Mucosa of descending colon (tissue), 3 donors: ENCODE data around the gene FDXR. TPM values are rescaled to one million over a fixed set of nuclear protein-coding genes. Genes with fewer than 3 reads are reported as not detected.

Source experiments
- ATAC-seq: fragments of 200-7000 bp; cut with Tn5 transposase; one replicate; pipeline ENCODE4 v1.9.1; 2020; ENCODE audit warnings: mild to moderate bottlenecking, moderate library complexity
- DNase-seq, 3 donors: peaks; one replicate each; pipeline ENCODE4 v3.0.0-alpha.2; 2020
- H3K36me3 ChIP-seq: fragments of 200-600 bp; one replicate; pipeline ENCODE4 v1.8.0; 2021; ENCODE audit warnings: low read depth, mild to moderate bottlenecking
- H3K4me1 ChIP-seq: fragments of 200-600 bp; one replicate; pipeline ENCODE4 v1.8.0; 2021; ENCODE audit warnings: low read depth, mild to moderate bottlenecking
- H3K4me3 ChIP-seq: fragments of 200-600 bp; one replicate; pipeline ENCODE4 v1.8.0; 2021; ENCODE audit warnings: mild to moderate bottlenecking
- H3K9me3 ChIP-seq: fragments of 200-600 bp; one replicate; pipeline ENCODE4 v1.8.0; 2021; ENCODE audit warnings: mild to moderate bottlenecking
- CTCF ChIP-seq: fragments of 200-600 bp; IDR thresholded peaks from one replicate; pipeline ENCODE4 v1.8.0; 2022; ENCODE audit warnings: antibody characterized with exemption, mild to moderate bottlenecking
- intact Hi-C, 2 donors: fragments of 100-400 bp; cut with DNase I in 1 of 2; cut with micrococcal nuclease in 1 of 2; formaldehyde crosslinking; loops; one replicate each; pipeline versions ENCODE4 v1.11.0 to v1.11.1; 2022; cut with DNase I, micrococcal nuclease
- total RNA-seq, 3 donors: library from RNA; stranded (reverse); fragmentation: NEBNext Ultra II Directional in 2 of 3; extraction: Animal tissue kit (Norgen Biotek cat#: 25700) in 2 of 3; gene quantifications; one replicate each; pipeline versions ENCODE4 v1.2.1 to v1.2.4, GENCODE V29; 2021 to 2023
- donor health status: DM: no; HTN: no; CAD: no; lungs with moderate emphysema.
- donor health status: DM: no; HTN: no; CAD: no.
- donor health status: DM: no; HTN: yes; CAD: no.

FDXR gene
- total RNA-seq, 3 donors from 2014 or later, result 10.6 to 14.8 (median 12.0) TPM

- DNase-seq, result no peak
- intact Hi-C loops, result no loop called here
- Histone ChIP-seq H3K9me3 (no peaks in the 10 kb centered on the region), H3K4me1 (peaks cover 3% of the 10 kb centered on the region), H3K36me3 (no peaks in the 10 kb centered on the region), H3K4me3 (no peak overlapping the region)
- TF ChIP-seq CTCF, result no peak
- no peak for ATAC-seq
Measured at GRCh38 chr17:74850914-74851313, 21.9 kb downstream of the FDXR start.

- ATAC-seq, result no peak
- Histone ChIP-seq H3K9me3 (no peaks in the 10 kb centered on the region), H3K4me1 (peaks cover 3% of the 10 kb centered on the region), H3K36me3 (no peaks in the 10 kb centered on the region), H3K4me3 (no peak overlapping the region)
- no peak for TF ChIP-seq CTCF
- intact Hi-C loops, result no loop called here
- DNase-seq, result no peak
Measured at GRCh38 chr17:74850310-74850709, 22.5 kb downstream of the FDXR start.

GRCh38 chr17:74848656-74849399 is 24.0 kb downstream of the FDXR start:
- TF ChIP-seq CTCF, result no peak
- DNase-seq (no peak), ATAC-seq (no peak)
- Histone ChIP-seq H3K36me3 (no peaks in the 10 kb centered on the region), H3K9me3 (no peaks in the 10 kb centered on the region), H3K4me3 (no peak overlapping the region), H3K4me1 (peaks cover 3% of the 10 kb centered on the region)
- intact Hi-C loops, result no loop called here

- DNase-seq (no peak), ATAC-seq (no peak)
- intact Hi-C loops, result no loop called here
- Histone ChIP-seq H3K9me3 (no peaks in the 10 kb centered on the region), H3K36me3 (no peaks in the 10 kb centered on the region), H3K4me3 (no peak overlapping the region), H3K4me1 (no peaks in the 10 kb centered on the region)
- no peak for TF ChIP-seq CTCF
Measured at GRCh38 chr17:74846621-74847020, 26.2 kb downstream of the FDXR start.

- intact Hi-C loops, result no loop called here
- DNase-seq (no peak), ATAC-seq (no peak)
- TF ChIP-seq CTCF, result no peak
- H3K4me1 ChIP-seq, result no peaks in the 10 kb centered on the region
- H3K36me3 ChIP-seq, result no peaks in the 10 kb centered on the region
- no peak overlapping the region for H3K4me3 ChIP-seq
- no peaks in the 10 kb centered on the region for H3K9me3 ChIP-seq
Measured at GRCh38 chr17:74843352-74843627, 29.5 kb downstream of the FDXR start.
